Memory B cell (primary cell): Measurements from ENCODE around the gene YAE1.

Source experiments
- ATAC-seq: fragments of 150-1000 bp; cut with Tn5 transposase; 2 replicates; pipeline ENCODE4 v1.10.0; 2021; ENCODE audit warnings: low read depth, mild to moderate bottlenecking, moderate library complexity
- DNase-seq, 2 donors: peaks; one replicate each; pipeline ENCODE4 v3.0.0; 2022; ENCODE audit warnings: low spot score in 2 of 2
- H3K27ac Mint-ChIP-seq: one replicate; pipeline ENCODE4 v1.8.0; 2022; ENCODE audit warnings: mild to moderate bottlenecking, moderate library complexity, mixed read lengths
- H3K27me3 Mint-ChIP-seq: one replicate; pipeline ENCODE4 v1.8.0; 2022; ENCODE audit warnings: mixed read lengths
- H3K36me3 Mint-ChIP-seq: one replicate; pipeline ENCODE4 v1.8.0; 2022; ENCODE audit warnings: mild to moderate bottlenecking, mixed read lengths
- H3K4me1 Mint-ChIP-seq: one replicate; pipeline ENCODE4 v1.8.0; 2022; ENCODE audit warnings: mixed read lengths
- H3K4me3 Mint-ChIP-seq: one replicate; pipeline ENCODE4 v1.8.0; 2022; ENCODE audit warnings: mild to moderate bottlenecking, moderate library complexity, mixed read lengths
- H3K9me3 Mint-ChIP-seq: one replicate; pipeline ENCODE4 v1.8.0; 2022; ENCODE audit warnings: mixed read lengths

The YAE1 gene

DNA sequence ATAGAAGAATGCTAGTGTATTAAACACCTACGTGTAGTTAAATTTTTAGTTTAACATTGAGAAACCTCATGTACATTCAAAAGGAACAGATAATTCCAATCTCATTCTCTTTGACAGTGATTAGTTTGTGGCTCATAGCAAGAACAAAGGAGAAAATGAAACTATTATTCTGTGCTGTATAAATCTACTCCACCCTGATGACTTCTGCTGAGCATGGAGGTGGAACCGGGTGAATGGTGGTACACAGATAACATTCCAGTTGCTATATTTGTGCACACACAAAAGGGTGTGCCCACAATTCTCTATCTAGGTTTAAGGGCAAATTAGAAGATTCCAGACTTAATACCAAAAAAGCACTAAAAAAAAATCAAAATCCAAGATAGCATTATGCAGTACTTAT, 40.1 kb downstream of the YAE1 start:
- Mint-ChIP-seq H3K4me3 (no peak overlapping the region), H3K36me3 (no peaks in the 10 kb centered on the region), H3K4me1 (peaks cover 8% of the 10 kb centered on the region), H3K27me3 (peaks cover 12% of the 10 kb centered on the region), H3K9me3 (no peaks in the 10 kb centered on the region), H3K27ac (no peak overlapping the region)
- DNase-seq (no peak), ATAC-seq (no peak)

DNA sequence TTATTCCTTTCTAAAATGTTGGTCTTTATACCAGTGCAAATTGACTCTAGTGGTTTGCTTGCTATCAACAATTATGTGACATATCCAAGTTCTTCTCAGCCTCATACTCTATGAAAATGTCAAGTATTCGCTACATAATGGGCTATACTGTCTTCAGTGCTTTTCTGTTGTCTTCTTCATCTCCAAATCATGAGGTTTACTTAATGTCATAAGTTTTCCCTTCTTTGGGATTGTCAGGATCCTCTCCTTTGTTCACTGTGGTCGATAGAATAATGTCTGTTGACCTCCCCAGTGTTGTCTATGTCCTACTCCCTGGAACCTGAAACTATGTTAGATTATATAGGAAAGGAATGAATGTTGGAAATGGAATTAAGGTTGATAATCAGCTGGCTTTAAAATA, 40.7 kb downstream of the YAE1 start:
- no peak overlapping the region for H3K4me3 Mint-ChIP-seq
- H3K9me3 Mint-ChIP-seq, result no peaks in the 10 kb centered on the region
- no peak overlapping the region for H3K27ac Mint-ChIP-seq
- peaks cover 8% of the 10 kb centered on the region for H3K4me1 Mint-ChIP-seq
- peaks cover 12% of the 10 kb centered on the region for H3K27me3 Mint-ChIP-seq
- no peaks in the 10 kb centered on the region for H3K36me3 Mint-ChIP-seq
- no peak for DNase-seq
- no peak for ATAC-seq

DNA sequence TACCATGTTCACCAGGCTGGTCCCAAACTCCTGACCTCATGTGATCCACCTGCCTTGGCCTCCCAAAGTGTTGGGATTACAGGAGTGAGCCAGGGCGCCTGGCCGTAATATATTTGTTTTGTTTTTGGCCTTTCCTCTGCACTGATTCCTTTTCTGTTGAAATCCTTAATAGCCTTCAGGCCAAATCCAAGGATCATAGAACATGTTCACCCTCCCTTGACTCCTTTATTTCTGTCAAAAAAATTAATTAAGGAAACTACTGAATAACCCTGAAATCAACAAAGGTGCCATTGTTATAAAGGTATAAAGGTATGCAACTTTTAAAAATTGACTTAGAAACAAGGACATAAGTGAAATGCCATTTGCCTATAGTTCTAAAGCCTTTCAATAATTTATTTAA, 41.7 kb downstream of the YAE1 start:
- peaks cover 15% of the 10 kb centered on the region for H3K27me3 Mint-ChIP-seq
- no peak overlapping the region for H3K4me3 Mint-ChIP-seq
- ATAC-seq (no peak), DNase-seq (no peak)
- peaks cover 8% of the 10 kb centered on the region for H3K4me1 Mint-ChIP-seq
- H3K36me3 Mint-ChIP-seq, result no peaks in the 10 kb centered on the region
- no peaks in the 10 kb centered on the region for H3K9me3 Mint-ChIP-seq
- H3K27ac Mint-ChIP-seq, result no peak overlapping the region

DNA sequence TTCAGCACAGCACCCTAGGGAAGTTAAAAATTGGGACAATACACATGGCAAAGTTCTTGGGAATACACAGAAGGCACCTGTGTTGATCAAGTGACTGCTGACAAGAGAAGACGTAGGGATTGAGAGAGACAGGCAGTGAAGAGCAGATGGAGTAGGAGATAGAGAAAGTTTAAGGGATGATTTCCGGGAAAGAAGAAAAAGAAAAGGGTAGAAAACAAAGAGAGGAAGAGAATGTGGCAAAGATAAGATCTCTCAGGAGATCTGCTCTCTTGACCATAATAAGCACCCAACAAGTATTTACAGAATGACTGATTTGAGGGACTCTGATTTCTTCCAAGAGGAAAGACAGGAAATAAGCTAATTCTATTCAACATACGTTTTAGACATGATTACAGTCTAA, 42.1 kb downstream of the YAE1 start:
- Mint-ChIP-seq H3K9me3 (no peaks in the 10 kb centered on the region), H3K36me3 (no peaks in the 10 kb centered on the region), H3K4me3 (no peak overlapping the region), H3K27me3 (peaks cover 15% of the 10 kb centered on the region), H3K4me1 (peaks cover 8% of the 10 kb centered on the region), H3K27ac (no peak overlapping the region)
- DNase-seq (no peak), ATAC-seq (no peak)

DNA sequence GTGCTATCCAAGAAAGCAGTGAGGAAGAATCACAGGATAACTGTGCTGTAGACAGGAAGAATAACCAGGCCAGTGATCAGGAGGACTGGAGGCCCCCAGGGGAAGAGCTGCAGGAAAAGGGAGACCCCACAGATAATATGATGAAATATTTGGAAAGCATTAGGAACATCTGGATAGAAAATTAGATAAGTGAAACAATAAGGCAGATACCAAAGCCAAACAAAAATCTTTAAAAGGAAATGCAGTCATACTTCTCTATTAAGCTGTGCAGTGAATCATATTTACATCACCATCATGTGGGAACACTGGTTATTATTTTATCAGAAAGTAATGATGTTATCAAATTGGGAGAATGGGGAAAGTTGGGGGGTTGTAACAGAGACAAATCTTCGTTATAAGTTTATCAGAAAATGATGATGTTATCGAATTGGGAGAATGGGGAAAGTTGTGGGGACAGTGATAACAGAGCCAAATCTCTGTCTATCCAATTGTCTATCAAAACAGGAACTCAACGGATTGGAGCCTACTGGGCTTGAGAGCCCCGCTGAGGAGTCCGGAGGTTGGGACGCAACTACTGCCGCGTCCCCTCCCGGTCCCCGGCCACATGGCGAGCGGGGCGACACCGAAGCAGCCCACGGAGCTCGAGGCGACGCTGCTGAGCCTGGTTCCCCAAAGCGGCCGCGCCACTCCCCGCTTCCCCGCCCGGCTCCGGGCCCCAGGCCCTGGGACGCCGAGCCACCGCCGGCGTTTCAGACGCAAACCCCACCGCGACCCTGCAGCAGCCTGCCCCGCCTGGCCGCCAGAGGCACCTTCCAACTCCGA, 43.1 kb downstream of the YAE1 start:
- no peak overlapping the region for H3K27ac Mint-ChIP-seq
- H3K4me1 Mint-ChIP-seq, result peaks cover 8% of the 10 kb centered on the region
- no peaks in the 10 kb centered on the region for H3K9me3 Mint-ChIP-seq
- DNase-seq, result peak; percentile 14 to 24
- peak; percentile 83 for ATAC-seq
- H3K4me3 Mint-ChIP-seq, result peak overlapping the region; percentile 60
- peaks cover 21% of the 10 kb centered on the region for H3K27me3 Mint-ChIP-seq
- no peaks in the 10 kb centered on the region for H3K36me3 Mint-ChIP-seq

DNA sequence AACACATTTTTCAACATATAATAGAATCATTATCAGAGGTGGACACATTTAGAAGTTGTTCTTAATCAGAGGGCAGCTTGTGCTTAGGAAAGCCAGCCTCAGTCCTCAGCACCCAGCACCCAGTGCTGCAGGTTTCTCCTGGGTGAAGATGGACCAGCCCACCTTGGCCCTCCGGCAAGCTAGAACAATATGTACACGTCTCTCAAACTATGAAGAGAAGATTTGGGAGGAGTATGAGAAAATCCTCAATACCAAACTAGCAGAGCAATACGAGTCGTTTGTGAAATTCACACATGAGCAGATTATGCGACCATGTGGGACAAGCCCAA, 43.7 kb downstream of the YAE1 start:
- no peak for DNase-seq
- H3K36me3 Mint-ChIP-seq, result no peaks in the 10 kb centered on the region
- peaks cover 8% of the 10 kb centered on the region for H3K4me1 Mint-ChIP-seq
- peaks cover 21% of the 10 kb centered on the region for H3K27me3 Mint-ChIP-seq
- no peak for ATAC-seq
- H3K9me3 Mint-ChIP-seq, result no peaks in the 10 kb centered on the region
- peak overlapping the region; percentile 60 for H3K4me3 Mint-ChIP-seq
- no peak overlapping the region for H3K27ac Mint-ChIP-seq

DNA sequence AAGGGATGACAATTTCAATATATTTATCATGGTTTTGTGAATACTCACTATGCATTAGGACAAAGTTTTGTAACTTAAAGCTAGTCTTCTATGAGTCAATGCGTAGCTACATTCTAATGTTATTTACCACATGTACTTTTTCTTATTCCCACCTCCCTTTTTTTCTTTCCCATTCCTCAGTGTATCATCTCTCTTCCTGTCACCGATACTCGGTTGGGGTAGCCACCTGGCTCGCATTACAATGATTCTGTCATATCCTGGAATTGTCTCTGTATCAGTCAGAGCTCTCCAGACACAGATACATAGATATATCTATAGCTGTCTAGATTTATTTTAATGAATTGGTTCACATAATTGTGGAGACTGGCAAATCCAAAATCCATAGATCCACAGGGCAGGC, 47.4 kb downstream of the YAE1 start:
- Mint-ChIP-seq H3K27ac (no peak overlapping the region), H3K9me3 (no peaks in the 10 kb centered on the region), H3K27me3 (peaks cover 18% of the 10 kb centered on the region), H3K4me1 (peaks cover 8% of the 10 kb centered on the region), H3K36me3 (no peaks in the 10 kb centered on the region), H3K4me3 (no peak overlapping the region)
- DNase-seq, result no peak
- ATAC-seq, result no peak

DNA sequence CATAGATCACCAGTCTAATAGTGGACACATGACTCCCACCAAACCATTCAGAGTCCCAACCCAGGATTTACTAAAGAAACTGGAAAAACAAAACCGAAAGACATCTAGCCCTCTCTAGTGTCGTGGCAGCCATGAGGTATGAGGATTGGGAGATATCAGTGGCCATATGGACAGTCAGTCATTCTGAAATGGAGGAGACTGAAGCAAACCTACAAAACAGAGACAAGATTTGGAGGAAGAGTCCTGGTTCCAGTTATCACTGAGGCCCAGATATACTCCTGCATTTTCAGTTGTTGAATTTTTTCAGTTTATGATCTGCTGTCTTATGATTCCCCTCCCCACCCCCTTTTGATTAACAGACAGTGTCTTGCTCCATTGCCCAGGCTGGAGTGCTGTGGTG, 48.1 kb downstream of the YAE1 start:
- H3K4me1 Mint-ChIP-seq, result peaks cover 3% of the 10 kb centered on the region
- DNase-seq, result no peak
- peaks cover 15% of the 10 kb centered on the region for H3K27me3 Mint-ChIP-seq
- H3K36me3 Mint-ChIP-seq, result no peaks in the 10 kb centered on the region
- H3K9me3 Mint-ChIP-seq, result no peaks in the 10 kb centered on the region
- H3K4me3 Mint-ChIP-seq, result no peak overlapping the region
- no peak for ATAC-seq
- H3K27ac Mint-ChIP-seq, result no peak overlapping the region

DNA sequence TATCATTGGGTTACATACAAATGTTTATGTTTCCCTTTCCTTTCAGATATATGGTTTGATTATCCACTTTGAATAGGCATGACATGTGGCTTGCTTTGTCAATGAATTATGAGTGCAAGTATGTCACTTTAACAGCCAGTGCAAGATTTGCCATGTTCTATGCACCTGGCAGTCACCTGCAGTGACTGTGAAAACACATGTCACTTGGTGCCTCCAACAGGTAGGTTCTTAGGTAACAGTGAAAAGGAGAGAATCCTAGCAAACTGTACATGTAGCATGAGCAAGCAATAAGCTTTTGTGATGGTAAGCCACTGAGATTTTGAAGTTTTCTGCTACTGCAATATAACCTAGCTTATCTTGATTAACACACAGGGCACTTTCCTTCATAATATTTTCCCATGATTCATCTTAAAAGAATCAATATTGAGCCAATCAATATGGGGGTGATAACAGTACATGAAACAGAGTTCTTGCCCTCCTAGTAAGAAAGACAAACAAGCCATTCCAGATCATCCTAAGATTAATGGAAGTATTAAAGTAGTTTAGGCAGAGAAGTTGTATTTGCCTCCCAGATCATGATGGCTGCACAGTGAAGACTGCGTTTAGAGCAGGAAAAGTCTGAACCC, 49.3 kb downstream of the YAE1 start:
- peaks cover 14% of the 10 kb centered on the region for H3K27me3 Mint-ChIP-seq
- no peak overlapping the region for H3K27ac Mint-ChIP-seq
- ATAC-seq (no peak), DNase-seq (no peak)
- peaks cover 1% of the 10 kb centered on the region for H3K4me1 Mint-ChIP-seq
- no peaks in the 10 kb centered on the region for H3K9me3 Mint-ChIP-seq
- no peak overlapping the region for H3K4me3 Mint-ChIP-seq
- no peaks in the 10 kb centered on the region for H3K36me3 Mint-ChIP-seq

DNA sequence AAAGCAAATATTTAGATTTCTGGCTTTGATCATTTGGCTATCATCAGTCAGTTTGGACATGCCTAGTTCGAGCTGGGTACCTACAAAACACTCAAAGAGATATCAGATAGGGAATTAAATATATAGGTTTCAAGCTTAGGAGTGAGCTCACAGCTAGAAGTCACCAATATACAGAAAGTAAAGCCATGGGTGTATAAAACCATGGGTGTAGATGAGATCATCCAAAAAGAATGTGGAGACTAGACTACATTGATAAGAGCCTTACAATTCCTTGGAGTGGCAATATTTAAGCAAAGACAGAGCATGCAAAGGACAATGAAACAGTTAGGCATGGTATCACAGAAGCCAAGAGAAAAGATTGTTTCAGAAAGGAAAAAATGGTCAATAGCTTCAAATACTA, 49.9 kb downstream of the YAE1 start:
- Mint-ChIP-seq H3K36me3 (no peaks in the 10 kb centered on the region), H3K4me1 (peaks cover 2% of the 10 kb centered on the region), H3K4me3 (no peak overlapping the region), H3K9me3 (no peaks in the 10 kb centered on the region), H3K27me3 (peaks cover 11% of the 10 kb centered on the region), H3K27ac (no peak overlapping the region)
- ATAC-seq, result no peak
- no peak for DNase-seq

DNA sequence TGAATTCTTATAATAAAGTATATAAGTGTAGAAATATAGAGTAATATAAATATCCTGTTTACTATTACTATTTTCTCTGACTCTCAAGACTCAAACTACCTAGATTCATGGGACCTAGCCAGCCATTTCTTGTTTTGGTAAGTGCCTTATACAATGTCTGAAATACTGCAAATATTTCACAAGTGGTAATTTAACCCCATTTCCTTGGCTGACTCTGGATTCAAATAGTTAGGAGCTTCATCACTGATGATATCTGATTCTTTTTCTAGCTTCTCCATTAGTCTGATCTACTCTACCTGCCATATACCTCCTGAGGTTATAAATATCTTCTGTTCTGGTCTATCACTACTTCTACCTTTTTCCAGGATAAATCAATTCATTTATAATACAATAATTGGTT, 50.8 kb downstream of the YAE1 start:
- Mint-ChIP-seq H3K4me3 (no peak overlapping the region), H3K27ac (no peak overlapping the region), H3K36me3 (no peaks in the 10 kb centered on the region), H3K9me3 (no peaks in the 10 kb centered on the region), H3K4me1 (peaks cover 5% of the 10 kb centered on the region), H3K27me3 (peaks cover 11% of the 10 kb centered on the region)
- ATAC-seq (no peak), DNase-seq (no peak)

DNA sequence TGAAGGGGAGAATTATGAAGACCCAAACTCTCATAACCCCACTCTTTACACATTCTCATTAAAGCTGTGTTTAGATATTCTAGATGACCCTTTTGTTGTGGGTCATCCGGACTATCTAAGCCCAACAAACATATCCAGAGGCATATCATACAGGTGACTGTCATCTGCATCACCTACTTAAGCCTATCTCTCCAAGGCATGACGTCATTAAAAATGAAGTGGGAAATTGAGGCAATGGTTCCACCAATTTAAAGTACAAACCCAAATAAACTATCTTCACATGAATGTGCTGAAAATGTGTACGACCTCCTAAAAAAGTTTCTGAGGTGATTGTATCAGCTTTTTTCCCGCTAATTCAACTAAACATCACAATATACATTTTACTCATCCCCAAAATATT, 52.7 kb downstream of the YAE1 start:
- H3K36me3 Mint-ChIP-seq, result no peaks in the 10 kb centered on the region
- ATAC-seq, result no peak

DNA sequence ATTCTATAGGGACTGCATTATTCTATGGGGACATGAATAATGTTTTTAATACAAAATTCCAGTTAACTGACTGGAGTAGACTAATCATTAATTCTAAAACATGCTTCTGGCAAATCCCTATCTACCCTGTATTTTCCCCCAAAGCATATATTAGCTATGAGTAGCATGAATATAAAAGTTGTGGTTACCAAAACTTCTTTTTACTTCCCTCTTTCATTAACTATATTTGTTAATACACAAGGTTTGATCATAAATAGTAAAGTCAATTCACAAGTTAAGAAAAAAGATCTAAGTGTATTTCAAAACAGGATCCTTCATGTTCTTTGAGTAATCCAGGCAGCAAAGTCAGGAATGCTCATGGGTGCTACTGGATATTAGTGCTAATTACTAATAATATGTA, 54.3 kb downstream of the YAE1 start:
- Mint-ChIP-seq H3K9me3 (no peaks in the 10 kb centered on the region), H3K27ac (no peak overlapping the region)

More for the DNA sequence above, 52.7 kb downstream of the YAE1 start:
- peaks cover 7% of the 10 kb centered on the region for H3K27me3 Mint-ChIP-seq
- no peak overlapping the region for H3K27ac Mint-ChIP-seq
- no peaks in the 10 kb centered on the region for H3K9me3 Mint-ChIP-seq
- DNase-seq, result no peak
- peaks cover 10% of the 10 kb centered on the region for H3K4me1 Mint-ChIP-seq
- H3K4me3 Mint-ChIP-seq, result no peak overlapping the region

DNA sequence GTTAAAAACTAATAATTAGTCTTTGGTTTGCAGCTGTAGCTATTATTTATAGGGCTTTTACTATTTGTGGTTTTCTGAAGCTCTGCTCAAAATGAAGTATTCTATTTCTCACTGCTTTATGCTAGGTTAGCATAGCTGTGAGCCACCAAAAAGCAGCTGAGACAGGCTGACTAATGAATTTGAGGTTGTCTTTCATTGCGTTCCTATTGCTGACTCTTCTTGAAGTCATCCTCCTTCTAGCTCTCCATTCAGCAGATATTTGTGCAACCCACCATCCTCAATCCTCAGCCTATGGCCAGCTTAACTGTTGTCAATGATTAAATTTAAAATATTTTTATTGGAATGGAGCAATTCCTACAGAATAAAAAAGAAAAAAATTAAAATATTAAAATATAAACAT, 55.1 kb downstream of the YAE1 start:
- ATAC-seq, result no peak
- H3K27ac Mint-ChIP-seq, result no peak overlapping the region
- no peaks in the 10 kb centered on the region for H3K27me3 Mint-ChIP-seq
- no peak for DNase-seq
- no peaks in the 10 kb centered on the region for H3K9me3 Mint-ChIP-seq
- H3K4me1 Mint-ChIP-seq, result peaks cover 26% of the 10 kb centered on the region
- H3K36me3 Mint-ChIP-seq, result no peaks in the 10 kb centered on the region
- no peak overlapping the region for H3K4me3 Mint-ChIP-seq

More for the DNA sequence above, 54.3 kb downstream of the YAE1 start:
- no peak overlapping the region for H3K4me3 Mint-ChIP-seq
- no peaks in the 10 kb centered on the region for H3K36me3 Mint-ChIP-seq
- ATAC-seq, result no peak
- no peak for DNase-seq
- peaks cover 22% of the 10 kb centered on the region for H3K4me1 Mint-ChIP-seq
- H3K27me3 Mint-ChIP-seq, result peaks cover 2% of the 10 kb centered on the region
